Choroid plexus epithelial cell (primary cell): ENCODE data around the gene MTHFD1L.
A peak's percentile ranks its signal among the peaks of the same experiment; 100 is the strongest.
"Not testable (repeated sequence)": the region's sequence is repeated elsewhere in the genome, so short reads cannot be mapped to it uniquely, and the experiment has no call there.

Experiments used
- DNase-seq: peaks from one replicate; pipeline ENCODE4 v3.0.0-alpha.2; 2010; ENCODE audit warnings: low read depth
- H3K4me3 ChIP-seq: 2 replicates; pipeline ENCODE4 v1.5.1; 2011; ENCODE audit warnings: low read depth, mild to moderate bottlenecking, control low read depth, low read length, moderate library complexity
- TF ChIP-seq, protein P1 (sequence below): conservative IDR thresholded peaks from 2 replicates; pipeline ENCODE4 v1.5.1; 2011; ENCODE audit warnings: low read depth, mild to moderate bottlenecking, control low read depth, inconsistent platforms, low read length, moderate library complexity

The MTHFD1L gene

GRCh38 chr6:151027936-151028838, 162.7 kb downstream of the MTHFD1L start:
- H3K4me3 ChIP-seq: no peak overlapping the region
- no peak for DNase-seq
- TF ChIP-seq, protein P1, sequence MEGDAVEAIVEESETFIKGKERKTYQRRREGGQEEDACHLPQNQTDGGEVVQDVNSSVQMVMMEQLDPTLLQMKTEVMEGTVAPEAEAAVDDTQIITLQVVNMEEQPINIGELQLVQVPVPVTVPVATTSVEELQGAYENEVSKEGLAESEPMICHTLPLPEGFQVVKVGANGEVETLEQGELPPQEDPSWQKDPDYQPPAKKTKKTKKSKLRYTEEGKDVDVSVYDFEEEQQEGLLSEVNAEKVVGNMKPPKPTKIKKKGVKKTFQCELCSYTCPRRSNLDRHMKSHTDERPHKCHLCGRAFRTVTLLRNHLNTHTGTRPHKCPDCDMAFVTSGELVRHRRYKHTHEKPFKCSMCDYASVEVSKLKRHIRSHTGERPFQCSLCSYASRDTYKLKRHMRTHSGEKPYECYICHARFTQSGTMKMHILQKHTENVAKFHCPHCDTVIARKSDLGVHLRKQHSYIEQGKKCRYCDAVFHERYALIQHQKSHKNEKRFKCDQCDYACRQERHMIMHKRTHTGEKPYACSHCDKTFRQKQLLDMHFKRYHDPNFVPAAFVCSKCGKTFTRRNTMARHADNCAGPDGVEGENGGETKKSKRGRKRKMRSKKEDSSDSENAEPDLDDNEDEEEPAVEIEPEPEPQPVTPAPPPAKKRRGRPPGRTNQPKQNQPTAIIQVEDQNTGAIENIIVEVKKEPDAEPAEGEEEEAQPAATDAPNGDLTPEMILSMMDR: no peak

GRCh38 chr6:151029970-151030369, 164.5 kb downstream of the MTHFD1L start:
- no peak for DNase-seq
- TF ChIP-seq, protein P1: no peak

GRCh38 chr6:151032034-151032433, 166.5 kb downstream of the MTHFD1L start:
- no peak overlapping the region for H3K4me3 ChIP-seq
- DNase-seq: no peak
- TF ChIP-seq, protein P1: no peak

More at GRCh38 chr6:151029970-151030369, 164.5 kb downstream of the MTHFD1L start:
- H3K4me3 ChIP-seq: no peak overlapping the region

GRCh38 chr6:151034825-151035781, 169.6 kb downstream of the MTHFD1L start:
- TF ChIP-seq, protein P1: no peak
- H3K4me3 ChIP-seq: no peak overlapping the region
- no peak for DNase-seq

GRCh38 chr6:151036211-151036721, 170.8 kb downstream of the MTHFD1L start:
- not testable (repeated sequence) for H3K4me3 ChIP-seq
- peak; percentile 95 for DNase-seq

GRCh38 chr6:151036869-151037680, 171.6 kb downstream of the MTHFD1L start:
- peak; percentile 47 for DNase-seq
- TF ChIP-seq, protein P1: no peak
- H3K4me3 ChIP-seq: no peak overlapping the region
